ENCODE results near the gene LOXL1. TPM values are rescaled to one million over a fixed set of nuclear protein-coding genes. Genes with fewer than 3 reads are reported as not detected.

LOXL1 gene
- total and polyA plus RNA-seq, 2 of the 4 experiments (the other 2 are of a cell fraction): 148 to 332 TPM

DNA sequence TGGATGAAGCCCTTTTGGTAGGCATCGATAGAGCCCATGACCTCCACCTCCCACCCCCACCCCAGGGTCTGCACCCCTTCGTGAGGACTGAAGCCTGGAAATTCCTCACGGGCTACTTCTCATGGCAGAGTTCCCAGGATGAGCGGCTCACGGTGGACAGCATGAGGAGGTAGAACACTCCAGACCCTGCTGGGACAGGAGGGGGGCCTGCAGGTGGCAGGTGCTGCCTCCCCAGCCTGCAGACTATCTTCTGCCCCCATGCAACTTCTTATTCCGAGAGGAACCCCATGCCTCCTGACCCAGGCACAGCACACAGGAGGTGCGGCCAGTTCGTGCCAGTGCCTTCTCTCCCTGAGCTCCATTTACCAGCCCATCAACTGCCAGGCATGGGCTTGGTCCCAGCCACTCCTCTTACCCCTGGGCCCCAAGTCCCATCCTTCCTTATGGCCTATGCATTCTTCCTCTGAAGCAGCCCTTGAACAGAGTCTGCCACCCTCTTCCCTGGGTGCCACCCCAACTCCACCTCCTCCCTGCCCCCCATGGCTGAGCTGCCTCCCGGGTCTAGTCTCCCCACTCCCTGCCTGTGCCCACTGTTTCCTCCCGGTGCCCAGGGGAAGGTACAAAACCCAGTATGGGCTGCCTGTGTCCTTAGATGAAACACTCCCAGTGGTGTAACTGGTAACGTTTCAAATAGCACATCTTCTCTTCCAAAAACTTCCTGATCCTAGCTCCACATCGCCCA, 44.5 kb upstream of the LOXL1 start:
- Histone ChIP-seq H3K18ac (ENCODE audit: low read depth, low read length) (no peak overlapping the region), H3K4me1 (ENCODE audit: control insufficient read depth, insufficient read depth, low read length) (no peaks in the 10 kb centered on the region), H3K4ac (ENCODE audit: low read depth, low read length) (no peak overlapping the region), H3K14ac (replicated peaks; ENCODE audit: low read depth, low read length) (no peak overlapping the region), H3K4me2 (ENCODE audit: low read depth, low read length) (no peak overlapping the region), H2BK5ac (ENCODE audit: low read depth, low read length, poor library complexity, severe bottlenecking) (no peak overlapping the region), H2AFZ (replicated peaks; ENCODE audit: low read length, poor library complexity) (no peak overlapping the region), H4K5ac (ENCODE audit: low read depth, low read length) (no peak overlapping the region), H2AK5ac (ENCODE audit: low read depth, low read length) (no peak overlapping the region), H3K9me3 (ENCODE audit: control insufficient read depth, insufficient read depth, low read length) (no peaks in the 10 kb centered on the region; the same call in 1 of the 2 replicates), H3K27ac (ENCODE audit: insufficient read depth, low read length) (no peak overlapping the region), H2BK15ac (ENCODE audit: low read depth, low read length) (no peak overlapping the region), H3K9ac (ENCODE audit: low read depth, low read length) (no peak overlapping the region), H2BK20ac (ENCODE audit: low read depth, low read length) (no peak overlapping the region), H3K4me3 (ENCODE audit: insufficient read depth, low read depth, low read length) (no peak overlapping the region), H2AK9ac (replicated peaks; ENCODE audit: low read depth, low read length, poor library complexity) (no peak overlapping the region), H3K9me1 (ENCODE audit: insufficient read depth, low read length) (no peaks in the 10 kb centered on the region), H4K91ac (ENCODE audit: insufficient read depth, low read depth, low read length) (no peak overlapping the region), H3K79me1 (ENCODE audit: low read depth in 1 of 2, low read length in 2 of 2) (no peaks in the 10 kb centered on the region), H4K20me1 (ENCODE audit: insufficient read depth, low read length) (no peaks in the 10 kb centered on the region), H3K23ac (ENCODE audit: low read depth, low read length) (no peak overlapping the region), H3K27me3 (ENCODE audit: control insufficient read depth, insufficient read depth, low read length) (peaks cover 46% of the 10 kb centered on the region), H2BK120ac (ENCODE audit: low read depth, low read length) (no peak overlapping the region), H4K8ac (ENCODE audit: low read depth in 2 of 2, low read length in 2 of 2) (no peak overlapping the region), H3K56ac (ENCODE audit: extremely low read depth, insufficient read depth, low read length) (no peak overlapping the region), H3K36me3 (ENCODE audit: control insufficient read depth, insufficient read depth, low read length) (no peaks in the 10 kb centered on the region)
- ChIA-PET CTCF (no interaction called here), POLR2A (ENCODE audit: unreplicated experiment) (no interaction called here)
- intact Hi-C loops (cut with micrococcal nuclease) (no loop called here), in situ Hi-C loops (cut with MboI; ENCODE audit: low sequenced_read_pairs) (no loop called here), dilution Hi-C loops (cut with HindIII; ENCODE audit: low sequenced_read_pairs, unreplicated experiment) (no loop called here)
- ATAC-seq (ENCODE audit: low read depth) (no peak), DNase-seq (no peak)
- TF ChIP-seq CTCF (conservative IDR thresholded peaks at IDR 0.05; ENCODE audit: low read depth, low read length) (no peak), MAZ (IDR thresholded peaks at IDR 0.05; ENCODE audit: borderline replicate concordance, low read depth, low read length) (no peak), CHD1 (IDR thresholded peaks at IDR 0.05; ENCODE audit: low read depth, low read length) (no peak), MXI1 (IDR thresholded peaks at IDR 0.05; ENCODE audit: borderline replicate concordance, low read depth, low read length) (no peak), CEBPB (IDR thresholded peaks at IDR 0.05; ENCODE audit: low read depth, low read length) (no peak), RFX5 (IDR thresholded peaks at IDR 0.05; ENCODE audit: low read depth, low read length) (no peak), NFE2L2 (IDR thresholded peaks at IDR 0.05; ENCODE audit: low read depth, low read length) (no peak), ELK1 (IDR thresholded peaks at IDR 0.05; ENCODE audit: borderline replicate concordance, low read depth, low read length) (no peak)
- BruUV-seq (replicated peaks): no TSS peak
- 53% methylated on average over 8 of the region's 12 CpGs; no CpG with 5 or more reads in 1 of the 2 experiments for WGBS, 2 experiments (ENCODE audit: extremely low coverage in 2 of 2, insufficient read length in 1 of 2)
